ENCODE results near the gene ST8SIA1.

DNA sequence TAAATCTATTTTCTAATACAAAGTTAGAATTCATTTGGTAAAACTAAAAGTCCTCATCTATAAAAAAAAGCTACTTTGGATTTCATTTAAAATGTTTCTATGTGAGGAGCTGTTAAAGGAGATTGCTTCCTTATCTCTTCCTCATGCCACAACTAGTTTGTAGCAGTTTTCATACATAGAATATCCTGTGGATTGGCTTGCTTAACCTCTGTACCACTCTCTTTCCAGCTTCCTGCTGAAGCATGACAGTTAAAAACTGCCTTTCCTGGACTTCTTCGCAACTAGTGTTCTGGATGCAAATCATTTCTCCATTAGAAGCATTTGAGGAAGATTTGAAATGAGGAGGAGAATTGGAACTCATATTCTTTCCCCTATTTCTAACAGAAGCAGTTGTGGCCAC, 49.6 kb downstream of the ST8SIA1 start:
- TF ChIP-seq, protein P1, sequence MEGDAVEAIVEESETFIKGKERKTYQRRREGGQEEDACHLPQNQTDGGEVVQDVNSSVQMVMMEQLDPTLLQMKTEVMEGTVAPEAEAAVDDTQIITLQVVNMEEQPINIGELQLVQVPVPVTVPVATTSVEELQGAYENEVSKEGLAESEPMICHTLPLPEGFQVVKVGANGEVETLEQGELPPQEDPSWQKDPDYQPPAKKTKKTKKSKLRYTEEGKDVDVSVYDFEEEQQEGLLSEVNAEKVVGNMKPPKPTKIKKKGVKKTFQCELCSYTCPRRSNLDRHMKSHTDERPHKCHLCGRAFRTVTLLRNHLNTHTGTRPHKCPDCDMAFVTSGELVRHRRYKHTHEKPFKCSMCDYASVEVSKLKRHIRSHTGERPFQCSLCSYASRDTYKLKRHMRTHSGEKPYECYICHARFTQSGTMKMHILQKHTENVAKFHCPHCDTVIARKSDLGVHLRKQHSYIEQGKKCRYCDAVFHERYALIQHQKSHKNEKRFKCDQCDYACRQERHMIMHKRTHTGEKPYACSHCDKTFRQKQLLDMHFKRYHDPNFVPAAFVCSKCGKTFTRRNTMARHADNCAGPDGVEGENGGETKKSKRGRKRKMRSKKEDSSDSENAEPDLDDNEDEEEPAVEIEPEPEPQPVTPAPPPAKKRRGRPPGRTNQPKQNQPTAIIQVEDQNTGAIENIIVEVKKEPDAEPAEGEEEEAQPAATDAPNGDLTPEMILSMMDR (IDR thresholded peaks at IDR 0.05 in 8 of 11, conservative IDR thresholded peaks at IDR 0.05 in 3 of 11), result no peak
- TF ChIP-seq POLR2A (IDR thresholded peaks at IDR 0.05), result no peak
